CD4-positive, alpha-beta T cell (primary cell): Measurements from ENCODE around the gene KCNQ2. TPM values are rescaled to one million over a fixed set of nuclear protein-coding genes. Genes with fewer than 3 reads are reported as not detected.

Source experiments
- ATAC-seq: fragments of 200-7000 bp; cut with Tn5 transposase; one replicate; pipeline ENCODE4 v1.10.0; 2022; ENCODE audit warnings: mild to moderate bottlenecking; ENCODE audit not compliant: poor library complexity
- CTCF ChIA-PET: fragments of 350-600 bp; sonication (Branson Sonifier 250); formaldehyde crosslinking; loops from one replicate; lab custom pipeline; 2021; ENCODE audit warnings: antibody characterized with exemption, inconsistent platforms; lab: Charles Lee
- POLR2A ChIA-PET: fragments of 350-600 bp; sonication (Branson Sonifier 250); formaldehyde crosslinking; loops from one replicate; lab custom pipeline; 2021; ENCODE audit warnings: antibody characterized with exemption, inconsistent platforms; lab: Charles Lee
- DNase-seq, 14 experiments: peaks; one replicate each; pipeline ENCODE4 v3.0.0-alpha.2; 2013 to 2020; ENCODE audit warnings: mixed read lengths in 2 of 14
- H3K27ac ChIP-seq, 2 donors: one replicate each; pipeline versions ENCODE4 v1.5.1 to v1.7.0; 2013; ENCODE audit warnings: low read length in 2 of 2, low read depth in 1 of 2, mild to moderate bottlenecking in 1 of 2
- H3K27me3 ChIP-seq, 2 experiments: 1 replicate in 1 of 2; 2 replicates in 1 of 2; pipeline versions ENCODE4 v1.6.1 to v1.7.0; 2013; ENCODE audit warnings: low read length in 2 of 2, control low read depth in 1 of 2, mild to moderate bottlenecking in 1 of 2, moderate library complexity in 1 of 2; ENCODE audit not compliant: insufficient read depth in 2 of 2, control insufficient read depth in 1 of 2
- H3K36me3 ChIP-seq: one replicate; pipeline ENCODE4 v1.6.1; 2013; ENCODE audit warnings: low read length, control low read depth; ENCODE audit not compliant: insufficient read depth
- H3K4me1 ChIP-seq: one replicate; pipeline ENCODE4 v1.6.1; 2013; ENCODE audit warnings: low read length, control low read depth; ENCODE audit not compliant: insufficient read depth
- H3K4me3 ChIP-seq: one replicate; pipeline ENCODE4 v1.5.1; 2013; ENCODE audit warnings: mild to moderate bottlenecking, low read length, moderate library complexity
- H3K9me3 ChIP-seq, 2 experiments: 1 replicate in 1 of 2; 2 replicates in 1 of 2; pipeline versions ENCODE4 v1.6.1 to v1.7.0; 2013; ENCODE audit warnings: low read length in 2 of 2, mild to moderate bottlenecking in 2 of 2, control low read depth in 1 of 2, moderate library complexity in 1 of 2; ENCODE audit not compliant: control insufficient read depth in 1 of 2, insufficient read depth in 1 of 2
- H3K27ac Mint-ChIP-seq: one replicate; pipeline ENCODE4 v1.8.0; 2020; ENCODE audit warnings: mixed read lengths
- H3K27me3 Mint-ChIP-seq: one replicate; pipeline ENCODE4 v1.8.0; 2021; ENCODE audit warnings: mixed read lengths
- H3K36me3 Mint-ChIP-seq: one replicate; pipeline ENCODE4 v1.8.0; 2021; ENCODE audit warnings: low read depth, mixed read lengths
- H3K4me1 Mint-ChIP-seq: one replicate; pipeline ENCODE4 v1.8.0; 2021; ENCODE audit warnings: low read depth, mixed read lengths
- H3K4me3 Mint-ChIP-seq: one replicate; pipeline ENCODE4 v1.8.0; 2020; ENCODE audit warnings: mild to moderate bottlenecking, mixed read lengths
- H3K9me3 Mint-ChIP-seq: one replicate; pipeline ENCODE4 v1.8.0; 2020; ENCODE audit warnings: mixed read lengths
- intact Hi-C, 2 experiments: fragments of 100-400 bp; cut with DNase I in 1 of 2; cut with micrococcal nuclease in 1 of 2; formaldehyde crosslinking; loops; one replicate each; pipeline versions ENCODE4 v1.15.1 to v1.9.0; 2023 to 2025; cut with DNase I, micrococcal nuclease
- total RNA-seq, 174 experiments: library from RNA in 2 of 174; stranded (reverse) in 2 of 174; gene quantifications; one replicate each; pipeline ENCODE4 v1.2.3 and lab custom pipeline; 2021 to 2026
- TF ChIP-seq, protein P1 (sequence below): fragments of 200-600 bp; IDR thresholded peaks from one replicate; pipeline ENCODE4 v1.8.0; 2022; ENCODE audit warnings: antibody characterized with exemption, mild to moderate bottlenecking

KCNQ2 gene
- total RNA-seq, 2 experiments from 2014 or later, result not detected

DNA sequence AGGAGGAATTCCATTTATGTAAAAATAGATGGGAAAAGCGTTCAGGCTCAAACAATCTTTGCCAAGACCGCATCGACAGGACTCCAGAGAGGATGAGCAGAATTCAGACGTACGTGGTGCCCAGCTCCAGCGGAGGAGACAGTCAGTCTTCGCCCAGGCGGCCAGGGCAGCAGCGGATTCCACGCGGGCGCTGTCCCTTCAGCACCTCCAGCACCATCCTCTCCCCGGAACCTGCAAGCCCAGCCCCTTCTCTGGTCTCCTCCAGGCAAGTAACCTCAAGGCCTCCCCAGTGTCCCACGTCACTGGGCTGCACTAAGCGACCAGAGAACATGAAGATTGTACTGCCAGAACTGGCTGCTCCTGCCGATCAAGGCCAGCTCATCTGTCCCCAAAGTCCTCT lies 2.8 kb upstream of the KCNQ2 start:
- H3K4me3 Mint-ChIP-seq, result no peak overlapping the region
- Histone ChIP-seq H3K4me1 (peaks cover 12% of the 10 kb centered on the region), H3K36me3 (no peaks in the 10 kb centered on the region), H3K9me3 (peaks cover 0 to 26% of the 10 kb centered on the region in 2 experiments), H3K4me3 (no peak overlapping the region), H3K27ac (no peak overlapping the region), H3K27me3 (peaks cover 52 to 74% of the 10 kb centered on the region in 2 experiments)
- H3K27me3 Mint-ChIP-seq, result peaks cover 46% of the 10 kb centered on the region
- H3K27ac Mint-ChIP-seq, result no peak overlapping the region
- H3K36me3 Mint-ChIP-seq, result no peaks in the 10 kb centered on the region
- DNase-seq (peak in 2 of 14 experiments; percentile 20 to 37), ATAC-seq (no peak)
- ChIA-PET CTCF (no interaction called here), POLR2A (no interaction called here)
- intact Hi-C loops, result no loop called here
- TF ChIP-seq, protein P1, sequence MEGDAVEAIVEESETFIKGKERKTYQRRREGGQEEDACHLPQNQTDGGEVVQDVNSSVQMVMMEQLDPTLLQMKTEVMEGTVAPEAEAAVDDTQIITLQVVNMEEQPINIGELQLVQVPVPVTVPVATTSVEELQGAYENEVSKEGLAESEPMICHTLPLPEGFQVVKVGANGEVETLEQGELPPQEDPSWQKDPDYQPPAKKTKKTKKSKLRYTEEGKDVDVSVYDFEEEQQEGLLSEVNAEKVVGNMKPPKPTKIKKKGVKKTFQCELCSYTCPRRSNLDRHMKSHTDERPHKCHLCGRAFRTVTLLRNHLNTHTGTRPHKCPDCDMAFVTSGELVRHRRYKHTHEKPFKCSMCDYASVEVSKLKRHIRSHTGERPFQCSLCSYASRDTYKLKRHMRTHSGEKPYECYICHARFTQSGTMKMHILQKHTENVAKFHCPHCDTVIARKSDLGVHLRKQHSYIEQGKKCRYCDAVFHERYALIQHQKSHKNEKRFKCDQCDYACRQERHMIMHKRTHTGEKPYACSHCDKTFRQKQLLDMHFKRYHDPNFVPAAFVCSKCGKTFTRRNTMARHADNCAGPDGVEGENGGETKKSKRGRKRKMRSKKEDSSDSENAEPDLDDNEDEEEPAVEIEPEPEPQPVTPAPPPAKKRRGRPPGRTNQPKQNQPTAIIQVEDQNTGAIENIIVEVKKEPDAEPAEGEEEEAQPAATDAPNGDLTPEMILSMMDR, result no peak
- H3K9me3 Mint-ChIP-seq, result no peaks in the 10 kb centered on the region
- no peaks in the 10 kb centered on the region for H3K4me1 Mint-ChIP-seq

DNA sequence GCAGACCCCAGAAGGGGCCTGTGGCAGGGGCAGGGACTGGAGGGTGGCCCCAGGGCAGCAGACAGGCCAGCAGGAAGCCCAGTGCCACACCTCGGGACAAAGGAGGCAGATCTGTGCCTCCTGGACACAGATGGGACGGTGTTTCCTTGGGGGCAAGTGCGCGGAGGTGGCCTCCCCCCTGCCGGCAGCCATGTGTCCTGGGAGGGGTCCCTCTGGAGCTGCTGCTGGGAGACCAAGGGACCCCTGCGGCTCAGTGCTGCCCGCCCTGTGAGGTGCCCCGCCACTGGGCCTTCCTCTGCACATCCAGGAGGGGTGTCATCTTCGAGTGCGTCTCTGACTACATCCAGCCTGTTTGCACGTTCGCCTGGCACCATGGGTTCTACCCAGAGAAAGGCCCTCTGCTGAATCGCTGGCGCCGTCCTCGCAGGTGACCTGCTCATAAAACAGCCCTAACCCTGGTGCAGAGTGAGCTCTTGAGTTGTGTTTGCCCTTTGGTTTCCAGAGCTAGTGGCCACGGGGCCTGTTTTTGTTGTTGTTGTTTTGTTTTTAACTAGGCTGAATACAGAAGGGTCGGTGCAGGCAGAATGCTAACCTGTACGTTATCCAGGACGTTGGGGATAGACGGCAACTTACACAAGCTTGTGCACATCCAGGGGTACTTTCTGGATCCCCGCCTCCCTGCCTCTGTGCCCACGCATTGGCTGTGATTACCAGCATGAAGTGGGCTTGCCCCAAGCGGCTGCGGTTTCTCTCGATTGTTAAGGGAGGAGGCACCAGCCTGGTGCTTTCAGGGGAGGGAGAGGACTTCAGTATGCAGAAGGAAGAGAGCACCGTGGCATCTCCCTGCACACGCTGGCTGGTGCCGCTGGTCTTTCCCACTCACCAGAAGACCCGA lies 1.3 kb upstream of the KCNQ2 start:
- DNase-seq (no peak), ATAC-seq (no peak)
- Mint-ChIP-seq H3K4me1 (no peaks in the 10 kb centered on the region), H3K36me3 (no peaks in the 10 kb centered on the region), H3K27ac (no peak overlapping the region), H3K4me3 (no peak overlapping the region), H3K9me3 (no peaks in the 10 kb centered on the region), H3K27me3 (peaks cover 45% of the 10 kb centered on the region)
- CTCF ChIA-PET, result no interaction called here
- Histone ChIP-seq H3K4me3 (no peak overlapping the region), H3K9me3 (peaks cover 0 to 28% of the 10 kb centered on the region in 2 experiments), H3K27me3 (peaks cover 50 to 72% of the 10 kb centered on the region in 2 experiments), H3K4me1 (peaks cover 12% of the 10 kb centered on the region), H3K27ac (no peak overlapping the region), H3K36me3 (no peaks in the 10 kb centered on the region)
- TF ChIP-seq, protein P1, result no peak
- POLR2A ChIA-PET, result no interaction called here
- intact Hi-C loops, result no loop called here

DNA sequence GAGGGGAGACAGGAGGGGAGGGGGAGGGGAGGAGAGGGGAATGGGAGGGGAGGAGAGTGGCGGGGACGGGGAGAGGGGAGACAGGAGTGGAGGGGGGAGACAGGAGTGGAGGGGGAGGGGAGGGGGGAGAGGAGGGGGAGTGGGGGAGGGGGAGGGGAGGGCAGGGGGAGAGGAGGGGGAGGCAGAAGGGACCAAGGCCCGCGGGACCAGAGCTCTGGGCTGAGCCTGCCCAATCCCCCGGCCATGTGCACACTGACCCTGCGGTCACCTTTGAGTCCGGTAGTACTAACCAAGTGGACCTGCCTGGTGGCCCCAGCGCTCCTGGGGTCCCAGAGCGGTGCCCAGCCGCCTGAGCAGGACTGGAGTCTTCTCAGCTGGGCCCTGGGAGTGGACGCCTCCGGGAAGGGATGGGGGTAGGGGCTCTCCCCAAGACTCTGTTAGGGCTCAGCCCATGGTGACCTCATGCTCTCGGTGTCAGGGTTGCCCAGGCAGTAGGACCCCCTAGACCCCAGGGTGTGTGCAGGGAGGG lies 471 bp upstream of the KCNQ2 start:
- H3K4me3 ChIP-seq, result no peak overlapping the region
- TF ChIP-seq, protein P1, result no peak
- peaks cover 12% of the 10 kb centered on the region for H3K4me1 ChIP-seq
- ChIA-PET POLR2A (no interaction called here), CTCF (no interaction called here)
- H3K27ac Mint-ChIP-seq, result no peak overlapping the region
- H3K36me3 ChIP-seq, result no peaks in the 10 kb centered on the region
- no peaks in the 10 kb centered on the region for H3K4me1 Mint-ChIP-seq
- H3K27ac ChIP-seq, result no peak overlapping the region
- no peak overlapping the region for H3K4me3 Mint-ChIP-seq
- ATAC-seq (no peak), DNase-seq (no peak)
- H3K9me3 Mint-ChIP-seq, result no peaks in the 10 kb centered on the region
- H3K9me3 ChIP-seq, result peaks cover 0 to 23% of the 10 kb centered on the region in 2 experiments
- H3K36me3 Mint-ChIP-seq, result no peaks in the 10 kb centered on the region
- intact Hi-C loops, result no loop called here
- peaks cover 50 to 72% of the 10 kb centered on the region in 2 experiments for H3K27me3 ChIP-seq
- H3K27me3 Mint-ChIP-seq, result peaks cover 44% of the 10 kb centered on the region
